Kidney epithelial cell (primary cell): Measurements from ENCODE around the gene FBXL22. TPM values are rescaled to one million over a fixed set of nuclear protein-coding genes. Genes with fewer than 3 reads are reported as not detected.

Experiments
- total RNA-seq: library from RNA; depleted of rRNA; stranded (reverse); fragments of >200 nt; gene quantifications from 2 replicates; pipeline ENCODE4 v1.2.3, GENCODE V29; 2015

Gene FBXL22
- total RNA-seq, 1 donor from 2014 or later: 0.21 TPM

Other genes with a start within 250 kb of the FBXL22 start
- gene CA12, start 215.5 kb upstream of the FBXL22 start, total RNA-seq: 2.9 and 4.3 TPM in 2 replicates
- 38.9 and 46.3 TPM in 2 replicates for gene USP3, start 92.8 kb upstream of the FBXL22 start, total RNA-seq
- gene HERC1, start 236.6 kb downstream of the FBXL22 start, total RNA-seq: 35.3 and 42.9 TPM in 2 replicates